Heart left ventricle (tissue), 16 donors: ENCODE measurements around the gene ASXL1. TPM values are rescaled to one million over a fixed set of nuclear protein-coding genes. Genes with fewer than 3 reads are reported as not detected.

Experiments
- ATAC-seq, 4 donors: fragments of 200-7000 bp; cut with Tn5 transposase; one replicate each; pipeline ENCODE4 v1.9.1; 2020 to 2022; ENCODE audit warnings: moderate library complexity in 4 of 4, mild to moderate bottlenecking in 3 of 4, moderate number of reproducible peaks in 1 of 4
- DNase-seq, 5 donors: peaks; one replicate each; pipeline ENCODE4 v3.0.0-alpha.2; 2020
- H3K27ac ChIP-seq, 12 donors: fragments of 200-600 bp; sonication (generic) in 4 of 12; one replicate each; pipeline versions ENCODE4 v1.5.0 to v1.8.0; 2016 to 2022; ENCODE audit warnings: mild to moderate bottlenecking in 2 of 12
- H3K27me3 ChIP-seq, 9 donors: fragments of 200-600 bp; sonication (generic) in 2 of 9; one replicate each; pipeline versions ENCODE4 v1.5.1 to v1.8.0; 2016 to 2022; ENCODE audit warnings: mild to moderate bottlenecking in 3 of 9
- H3K36me3 ChIP-seq, 9 donors: fragments of 200-600 bp; sonication (generic) in 2 of 9; one replicate each; pipeline versions ENCODE4 v1.5.0 to v1.8.0; 2018 to 2022; ENCODE audit warnings: mild to moderate bottlenecking in 2 of 9
- H3K4me1 ChIP-seq, 12 donors: fragments of 200-600 bp; sonication (generic) in 4 of 12; one replicate each; pipeline versions ENCODE4 v1.5.0 to v1.8.0; 2016 to 2022; ENCODE audit warnings: mild to moderate bottlenecking in 3 of 12
- H3K4me3 ChIP-seq, 12 donors: fragments of 200-600 bp; sonication (generic) in 4 of 12; one replicate each; pipeline versions ENCODE4 v1.5.0 to v1.8.0; 2017 to 2022; ENCODE audit warnings: mild to moderate bottlenecking in 9 of 12, moderate library complexity in 4 of 12
- H3K9me3 ChIP-seq, 12 donors: fragments of 200-600 bp; sonication (generic) in 4 of 12; one replicate each; pipeline versions ENCODE4 v1.5.0 to v1.8.0; 2016 to 2022; ENCODE audit warnings: mild to moderate bottlenecking in 1 of 12
- CTCF ChIP-seq, 12 donors: fragments of 200-600 bp; sonication (generic) in 4 of 12; IDR thresholded peaks; one replicate each; pipeline versions ENCODE4 v1.5.0 to v1.8.0; 2018 to 2022; ENCODE audit warnings: antibody characterized with exemption in 12 of 12, mild to moderate bottlenecking in 5 of 12
- POLR2A ChIP-seq, 2 donors: fragments of 450-650 bp; IDR thresholded peaks; one replicate each; pipeline ENCODE4 v1.6.1; 2017; ENCODE audit warnings: antibody characterized with exemption in 2 of 2, mild to moderate bottlenecking in 2 of 2, moderate library complexity in 2 of 2
- WGBS, 4 donors: extraction: QIAGEN DNeasy Blood & Tissue Kit in 2 of 4; methylation state at CpG; one replicate each; pipeline versions ENCODE4 v1.1.5 to v1.1.7; 2013 to 2018; 5-methylcytosine and 5-hydroxymethylcytosine counted together
- intact Hi-C, 10 donors: fragments of 100-400 bp; cut with DNase I; formaldehyde crosslinking; loops; one replicate each; pipeline versions ENCODE4 v1.11.1 to v1.14.2; 2022
- polyA plus RNA-seq, 2 donors: library from polyadenylated mRNA; stranded (reverse); fragments of 200-250 nt; gene quantifications; one replicate each; pipeline ENCODE4 v1.2.3, GENCODE V29; 2013
- total RNA-seq, 9 donors: library from RNA; depleted of rRNA in 2 of 9; stranded (reverse); fragments of >200 nt in 2 of 9; fragmentation: NEBNext Ultra II Directional in 3 of 9; extraction: Animal tissue kit (Norgen Biotek cat#: 25700) in 3 of 9; gene quantifications; one replicate each; pipeline versions ENCODE4 v1.1.0 to v1.2.4, GENCODE V29; 2016 to 2023
- donor health status: ischemic (EF 13 %, LVEDD 7.1; RV severe dilation, severe dysfunction).
- donor health status: healthy with polysubstance abuse.
- donor health status: DM: no; HTN: yes; CAD: no.
- donor health status: DM: no; HTN: no; CAD: no.
- donor health status: ischemic (EF 25% LVEDD 6.9; RV normal size, moderate dysfunction).
- donor health status: ischemic (EF 25% LVEDD 5.7; RV mildly dilated, moderate dysfunction).
- donor health status: healthy.
- donor health status: DM: yes; HTN: yes; CAD: no.
- donor health status: ischemic (EF 35%, LVEDD 5.7; RV mildly dilated, moderate dysfunction).
- donor health status: nonischemic (EF 11% LVEDD 7.7; RV severe dilation, severe dysfunction).
- donor health status: DM: yes; HTN: yes; CAD: no.
- donor health status: PGD.
- donor health status: ischemic (EF 29% LVEDD 5.4; RV normal size, mild dysfunction).
- donor health status: nonischemic (EF 23%, LVEDD 6.1; RV moderate dilation, normal function).

The ASXL1 gene
- total and polyA plus RNA-seq, 11 donors, result 15.1 to 50.1 (median 26.5) TPM

DNA sequence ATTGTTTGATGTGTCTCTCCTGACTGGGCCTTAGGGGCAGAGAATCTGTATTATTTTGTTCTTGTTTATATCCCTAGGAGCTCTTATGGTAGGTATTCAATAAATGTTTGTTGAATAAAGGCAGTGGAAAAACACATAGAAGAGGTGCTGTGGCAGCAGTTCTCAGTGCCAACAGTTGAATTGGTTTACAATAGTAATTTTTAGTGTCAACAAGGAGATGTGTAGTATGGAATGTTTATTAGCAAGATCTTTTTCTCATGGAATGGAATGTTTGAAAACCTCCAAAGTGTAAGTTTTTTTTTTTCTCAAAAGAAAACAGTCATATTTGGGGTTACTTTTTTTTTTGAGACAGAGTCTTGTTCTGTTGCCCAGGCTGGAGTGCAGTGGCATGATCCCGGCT lies 28.0 kb downstream of the ASXL1 start:
- H3K4me3 ChIP-seq, result peak overlapping the region in 3 of 12 donors; percentile 27 to 34 (median 30)
- no peaks in the 10 kb centered on the region for H3K9me3 ChIP-seq
- H3K27ac ChIP-seq, result peak overlapping the region in 2 of 12 donors; percentile 4 to 47
- intact Hi-C loops, result no loop called here
- TF ChIP-seq CTCF (IDR thresholded peaks at IDR 0.05), result no peak
- TF ChIP-seq POLR2A (IDR thresholded peaks at IDR 0.05), result no peak
- H3K27me3 ChIP-seq, result no peaks in the 10 kb centered on the region
- H3K36me3 ChIP-seq, result peaks cover 0 to 27% (median 15%) of the 10 kb centered on the region in 9 donors
- H3K4me1 ChIP-seq, result peaks cover 0 to 35% (median 19%) of the 10 kb centered on the region in 12 donors
- no peak for DNase-seq
- no peak for ATAC-seq
- WGBS, 4 donors, result 85 to 98% (median 88%) methylated on average over 1 of the region's 1 CpG

DNA sequence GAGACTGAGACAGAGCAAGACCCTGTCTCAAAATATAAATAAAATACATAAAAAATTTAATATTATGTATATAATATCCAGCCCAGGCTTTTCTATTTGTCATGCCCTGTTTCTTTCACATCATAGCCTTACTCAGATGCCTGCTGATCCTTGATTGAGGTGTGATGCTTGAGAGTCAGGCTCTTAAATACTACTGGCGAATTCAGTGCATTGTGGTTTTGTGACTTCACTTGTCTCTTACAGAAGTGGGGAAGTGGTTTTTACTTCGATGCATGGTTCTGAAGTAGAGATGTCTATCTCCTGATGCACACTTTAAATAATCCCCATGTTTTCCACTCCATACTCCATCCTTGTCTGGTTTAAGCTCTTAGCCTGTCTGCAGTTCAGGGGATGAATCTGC lies 29.1 kb downstream of the ASXL1 start:
- Histone ChIP-seq H3K36me3 (peaks cover 0 to 34% (median 17%) of the 10 kb centered on the region in 9 donors), H3K9me3 (no peaks in the 10 kb centered on the region), H3K4me3 (no peak overlapping the region), H3K27ac (no peak overlapping the region), H3K4me1 (peaks cover 0 to 35% (median 19%) of the 10 kb centered on the region in 12 donors), H3K27me3 (no peaks in the 10 kb centered on the region)
- no peak for TF ChIP-seq POLR2A (IDR thresholded peaks at IDR 0.05)
- TF ChIP-seq CTCF (IDR thresholded peaks at IDR 0.05), result no peak
- no peak for DNase-seq
- intact Hi-C loops, result no loop called here
- no peak for ATAC-seq
- WGBS, 4 donors, result 81 to 95% (median 85%) methylated on average over 2 of the region's 2 CpGs

DNA sequence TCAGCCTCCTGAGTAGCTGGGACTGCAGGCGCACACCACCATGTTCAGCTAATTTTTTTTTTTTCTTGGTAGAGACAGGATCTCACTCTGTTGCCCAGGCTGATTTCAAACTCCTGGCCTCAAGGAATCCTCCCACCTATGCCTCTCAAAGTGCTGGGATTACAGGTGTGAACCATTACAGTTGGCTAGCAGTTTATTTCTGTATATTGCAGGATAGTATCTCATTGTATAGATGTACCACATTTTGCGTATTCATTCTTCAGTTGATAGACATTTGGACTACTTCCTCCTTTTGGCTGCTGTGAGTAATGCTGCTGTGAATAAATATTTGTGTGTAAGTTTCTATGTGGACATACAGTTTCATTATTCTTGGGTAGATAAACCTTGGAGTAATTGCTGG lies 32.9 kb downstream of the ASXL1 start:
- intact Hi-C loops, result no loop called here
- Histone ChIP-seq H3K4me1 (peaks cover 0 to 17% (median 4%) of the 10 kb centered on the region in 12 donors), H3K27ac (no peak overlapping the region), H3K4me3 (no peak overlapping the region), H3K9me3 (peaks cover 0 to 21% (median 0%) of the 10 kb centered on the region in 12 donors), H3K36me3 (peaks cover 0 to 34% (median 12%) of the 10 kb centered on the region in 9 donors), H3K27me3 (no peaks in the 10 kb centered on the region)
- ATAC-seq (no peak), DNase-seq (no peak)
- WGBS, 4 donors, result 93 to 100% (median 98%) methylated on average over 2 of the region's 2 CpGs
- TF ChIP-seq POLR2A (IDR thresholded peaks at IDR 0.05) (no peak), CTCF (IDR thresholded peaks at IDR 0.05) (no peak)

- Histone ChIP-seq H3K4me3 (no peak overlapping the region), H3K27me3 (no peaks in the 10 kb centered on the region), H3K9me3 (peaks cover 0 to 21% (median 0%) of the 10 kb centered on the region in 12 donors), H3K4me1 (peaks cover 0 to 7% (median 0%) of the 10 kb centered on the region in 12 donors), H3K36me3 (peaks cover 0 to 37% (median 12%) of the 10 kb centered on the region in 9 donors), H3K27ac (no peak overlapping the region)
- 93 to 94% (median 93%) methylated on average over 3 of the region's 3 CpGs for WGBS, 4 donors
- ATAC-seq (no peak), DNase-seq (no peak)
- intact Hi-C loops, result no loop called here
- TF ChIP-seq CTCF (IDR thresholded peaks at IDR 0.05), result no peak
- no peak for TF ChIP-seq POLR2A (IDR thresholded peaks at IDR 0.05)
Measured at GRCh38 chr20:32395066-32395465, 36.9 kb downstream of the ASXL1 start.
